ENCODE results near the gene ACBD4. TPM values are rescaled to one million over a fixed set of nuclear protein-coding genes. Genes with fewer than 3 reads are reported as not detected.

The ACBD4 gene
- total and polyA plus RNA-seq, 2 of the 13 experiments (the other 11 are each of a cell fraction or from before 2014, with no cell fraction given): 16.1 to 26.9 TPM

- TF ChIP-seq, protein P1, sequence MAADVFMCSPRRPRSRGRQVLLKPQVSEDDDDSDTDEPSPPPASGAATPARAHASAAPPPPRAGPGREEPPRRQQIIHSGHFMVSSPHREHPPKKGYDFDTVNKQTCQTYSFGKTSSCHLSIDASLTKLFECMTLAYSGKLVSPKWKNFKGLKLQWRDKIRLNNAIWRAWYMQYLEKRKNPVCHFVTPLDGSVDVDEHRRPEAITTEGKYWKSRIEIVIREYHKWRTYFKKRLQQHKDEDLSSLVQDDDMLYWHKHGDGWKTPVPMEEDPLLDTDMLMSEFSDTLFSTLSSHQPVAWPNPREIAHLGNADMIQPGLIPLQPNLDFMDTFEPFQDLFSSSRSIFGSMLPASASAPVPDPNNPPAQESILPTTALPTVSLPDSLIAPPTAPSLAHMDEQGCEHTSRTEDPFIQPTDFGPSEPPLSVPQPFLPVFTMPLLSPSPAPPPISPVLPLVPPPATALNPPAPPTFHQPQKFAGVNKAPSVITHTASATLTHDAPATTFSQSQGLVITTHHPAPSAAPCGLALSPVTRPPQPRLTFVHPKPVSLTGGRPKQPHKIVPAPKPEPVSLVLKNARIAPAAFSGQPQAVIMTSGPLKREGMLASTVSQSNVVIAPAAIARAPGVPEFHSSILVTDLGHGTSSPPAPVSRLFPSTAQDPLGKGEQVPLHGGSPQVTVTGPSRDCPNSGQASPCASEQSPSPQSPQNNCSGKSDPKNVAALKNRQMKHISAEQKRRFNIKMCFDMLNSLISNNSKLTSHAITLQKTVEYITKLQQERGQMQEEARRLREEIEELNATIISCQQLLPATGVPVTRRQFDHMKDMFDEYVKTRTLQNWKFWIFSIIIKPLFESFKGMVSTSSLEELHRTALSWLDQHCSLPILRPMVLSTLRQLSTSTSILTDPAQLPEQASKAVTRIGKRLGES (CRISPR knock-in tag; IDR thresholded peaks at IDR 0.05; ENCODE audit: borderline replicate concordance): no peak
- TF ChIP-seq TCF7L2 (IDR thresholded peaks at IDR 0.05; ENCODE audit: low read depth, low read length) (no peak), DMAP1 (CRISPR knock-in tag; IDR thresholded peaks at IDR 0.05) (no peak), RBM39 (IDR thresholded peaks at IDR 0.05; ENCODE audit: low read depth, low read length, poor library complexity, severe bottlenecking) (peak; percentile 48), GABPB1 (CRISPR knock-in tag; IDR thresholded peaks at IDR 0.05) (peak; percentile 26; the same call in 1 of the 2 replicates), ZNF549 (CRISPR knock-in tag; IDR thresholded peaks at IDR 0.05) (no peak), ZFX (CRISPR knock-in tag; IDR thresholded peaks at IDR 0.05; ENCODE audit: low read depth) (no peak), ZFP36L1 (CRISPR knock-in tag; IDR thresholded peaks at IDR 0.05) (no peak), ATAD3A (CRISPR knock-in tag; IDR thresholded peaks at IDR 0.05) (no peak), MEF2D (CRISPR knock-in tag; IDR thresholded peaks at IDR 0.05) (no peak), HOXA7 (CRISPR knock-in tag; IDR thresholded peaks at IDR 0.05) (no peak), MYC (CRISPR knock-in tag; IDR thresholded peaks at IDR 0.05; ENCODE audit: borderline replicate concordance) (no peak), ZNF703 (CRISPR knock-in tag; IDR thresholded peaks at IDR 0.05; ENCODE audit: borderline replicate concordance) (no peak), ZNF598 (CRISPR knock-in tag; IDR thresholded peaks at IDR 0.05; ENCODE audit: borderline replicate concordance) (peak; percentile 77; the same call in 1 of the 2 replicates), POGK (CRISPR knock-in tag; conservative IDR thresholded peaks at IDR 0.05) (0 out of 2 replicates have a peak, but pooled peaks have one; percentile 57), SOX5 (CRISPR knock-in tag; IDR thresholded peaks at IDR 0.05; ENCODE audit: borderline replicate concordance) (no peak), ARNT (IDR thresholded peaks at IDR 0.05) (no peak), POLR2G (IDR thresholded peaks at IDR 0.05; ENCODE audit: low read depth, low read length) (no peak), ZSCAN22 (CRISPR knock-in tag; IDR thresholded peaks at IDR 0.05) (no peak)
- TF ChIP-seq, protein P2, sequence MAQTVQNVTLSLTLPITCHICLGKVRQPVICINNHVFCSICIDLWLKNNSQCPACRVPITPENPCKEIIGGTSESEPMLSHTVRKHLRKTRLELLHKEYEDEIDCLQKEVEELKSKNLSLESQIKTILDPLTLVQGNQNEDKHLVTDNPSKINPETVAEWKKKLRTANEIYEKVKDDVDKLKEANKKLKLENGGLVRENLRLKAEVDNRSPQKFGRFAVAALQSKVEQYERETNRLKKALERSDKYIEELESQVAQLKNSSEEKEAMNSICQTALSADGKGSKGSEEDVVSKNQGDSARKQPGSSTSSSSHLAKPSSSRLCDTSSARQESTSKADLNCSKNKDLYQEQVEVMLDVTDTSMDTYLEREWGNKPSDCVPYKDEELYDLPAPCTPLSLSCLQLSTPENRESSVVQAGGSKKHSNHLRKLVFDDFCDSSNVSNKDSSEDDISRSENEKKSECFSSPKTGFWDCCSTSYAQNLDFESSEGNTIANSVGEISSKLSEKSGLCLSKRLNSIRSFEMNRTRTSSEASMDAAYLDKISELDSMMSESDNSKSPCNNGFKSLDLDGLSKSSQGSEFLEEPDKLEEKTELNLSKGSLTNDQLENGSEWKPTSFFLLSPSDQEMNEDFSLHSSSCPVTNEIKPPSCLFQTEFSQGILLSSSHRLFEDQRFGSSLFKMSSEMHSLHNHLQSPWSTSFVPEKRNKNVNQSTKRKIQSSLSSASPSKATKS (CRISPR knock-in tag; IDR thresholded peaks at IDR 0.05): no peak
- TF ChIP-seq, protein P3, sequence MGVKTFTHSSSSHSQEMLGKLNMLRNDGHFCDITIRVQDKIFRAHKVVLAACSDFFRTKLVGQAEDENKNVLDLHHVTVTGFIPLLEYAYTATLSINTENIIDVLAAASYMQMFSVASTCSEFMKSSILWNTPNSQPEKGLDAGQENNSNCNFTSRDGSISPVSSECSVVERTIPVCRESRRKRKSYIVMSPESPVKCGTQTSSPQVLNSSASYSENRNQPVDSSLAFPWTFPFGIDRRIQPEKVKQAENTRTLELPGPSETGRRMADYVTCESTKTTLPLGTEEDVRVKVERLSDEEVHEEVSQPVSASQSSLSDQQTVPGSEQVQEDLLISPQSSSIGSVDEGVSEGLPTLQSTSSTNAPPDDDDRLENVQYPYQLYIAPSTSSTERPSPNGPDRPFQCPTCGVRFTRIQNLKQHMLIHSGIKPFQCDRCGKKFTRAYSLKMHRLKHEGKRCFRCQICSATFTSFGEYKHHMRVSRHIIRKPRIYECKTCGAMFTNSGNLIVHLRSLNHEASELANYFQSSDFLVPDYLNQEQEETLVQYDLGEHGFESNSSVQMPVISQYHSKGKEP (CRISPR knock-in tag; IDR thresholded peaks at IDR 0.05): no peak
These were observed 3.7 kb upstream of the ACBD4 start (continued) for GRCh38 chr17:45131616-45132319.
